HG03060 (cell line): ENCODE results near the gene RPL21.

ENCODE experiments used
- ATAC-seq: cut with Tn5 transposase; IDR thresholded peaks from one replicate; pipeline ENCODE4 v1.9.1; 2021; ENCODE audit warnings: low read depth, moderate number of reproducible peaks; ENCODE audit not compliant: unreplicated experiment

Gene RPL21

DNA sequence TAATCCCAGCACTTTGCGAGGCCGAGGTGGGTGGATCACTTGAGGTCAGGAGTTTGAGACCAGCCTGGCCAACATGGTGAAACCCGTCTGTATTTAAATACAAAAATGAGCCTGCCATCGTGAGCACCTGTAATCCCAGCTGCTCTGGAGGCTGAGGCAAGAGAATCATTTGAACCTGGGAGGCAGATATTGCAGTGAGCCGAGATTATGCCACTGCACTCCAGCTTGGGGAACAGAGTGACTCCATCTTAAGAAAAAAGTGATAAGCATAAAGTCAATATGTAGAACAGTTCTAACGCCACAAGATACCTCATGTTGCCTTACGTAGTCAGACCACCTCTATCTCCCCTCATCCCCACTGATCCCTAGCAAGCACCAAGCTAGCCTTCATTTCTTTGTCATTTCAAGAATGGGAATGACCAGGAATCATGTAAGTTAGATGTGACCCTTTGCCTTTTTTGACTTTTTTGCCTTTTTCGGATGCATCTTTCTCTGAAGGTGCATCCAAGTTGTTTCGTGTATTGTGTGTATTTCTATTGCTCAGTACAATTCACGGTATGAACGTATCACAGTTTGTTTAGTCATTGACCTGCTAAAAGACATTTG is 6.4 kb downstream of the RPL21 start:
- ATAC-seq = no peak

DNA sequence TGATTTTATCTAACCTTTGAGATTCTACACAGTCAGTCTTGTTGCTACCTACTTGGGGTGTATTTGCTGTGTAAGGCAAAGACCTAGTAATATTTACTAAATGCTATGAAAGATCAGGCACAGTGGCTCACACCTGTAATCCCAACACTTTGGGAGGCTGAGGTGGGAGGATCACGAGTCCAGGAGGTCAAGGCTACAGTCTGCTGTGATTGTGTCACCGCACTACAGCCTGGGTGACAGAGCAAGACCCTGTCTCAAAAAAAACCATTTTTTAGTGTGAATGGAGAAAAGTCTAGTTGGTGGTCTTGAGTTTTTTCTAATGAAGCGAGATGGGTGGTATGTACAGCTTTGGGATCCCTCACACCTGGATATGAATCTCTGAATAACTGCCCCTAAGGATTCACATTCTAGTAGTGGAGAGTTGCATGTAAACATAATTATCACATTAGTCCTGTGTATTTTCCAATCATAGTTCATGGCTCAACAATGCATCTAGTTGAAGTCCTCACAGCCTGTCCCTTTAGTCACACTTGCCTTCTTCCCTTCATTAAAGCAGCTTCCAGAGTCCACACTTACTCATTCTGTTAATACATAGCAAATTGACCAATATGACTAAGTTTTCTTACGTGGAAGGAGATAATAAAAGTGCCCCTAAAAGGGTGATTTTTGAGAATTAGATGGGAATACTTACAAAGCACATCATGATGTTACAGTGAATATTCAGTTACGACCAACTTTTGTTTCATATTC is 7.5 kb downstream of the RPL21 start:
- ATAC-seq = no peak

DNA sequence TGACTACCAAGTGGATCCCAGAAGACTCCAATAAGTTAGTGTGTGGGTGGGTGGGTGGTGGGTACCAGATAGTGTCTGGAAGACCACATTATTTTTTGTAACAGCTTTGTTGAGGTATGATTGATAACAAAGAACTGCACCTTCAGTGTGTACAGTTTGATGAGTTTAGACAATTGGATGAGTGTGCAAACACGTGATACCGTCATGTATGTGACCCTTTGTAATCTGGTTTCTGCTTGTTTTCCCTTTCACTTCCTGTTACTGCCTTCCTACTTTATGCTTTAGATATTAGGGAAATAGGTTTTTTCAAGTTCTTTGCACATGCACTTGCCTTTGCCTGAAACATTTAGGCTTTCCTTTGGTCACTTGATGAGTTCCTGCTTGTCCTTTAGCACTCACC is 8.5 kb downstream of the RPL21 start:
- no peak for ATAC-seq

DNA sequence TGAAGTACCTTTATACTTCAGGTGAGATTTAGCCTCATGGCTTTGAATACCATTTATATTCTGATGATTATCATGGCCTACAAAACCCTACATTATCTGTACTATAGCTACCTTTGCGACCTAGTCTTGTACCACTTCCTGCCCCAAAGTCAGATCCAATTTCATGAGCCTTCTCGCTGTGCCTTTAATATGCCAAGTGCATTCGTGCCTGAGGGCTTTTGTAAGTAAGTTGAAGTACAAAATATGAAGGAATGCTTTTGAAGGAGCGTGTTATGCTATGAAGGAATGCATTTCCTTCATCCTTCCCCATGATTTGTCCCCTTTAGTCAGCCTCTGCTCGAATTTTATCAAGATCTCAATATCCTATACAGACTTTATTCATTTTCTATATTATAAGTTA is 10.0 kb downstream of the RPL21 start:
- ATAC-seq = no peak

DNA sequence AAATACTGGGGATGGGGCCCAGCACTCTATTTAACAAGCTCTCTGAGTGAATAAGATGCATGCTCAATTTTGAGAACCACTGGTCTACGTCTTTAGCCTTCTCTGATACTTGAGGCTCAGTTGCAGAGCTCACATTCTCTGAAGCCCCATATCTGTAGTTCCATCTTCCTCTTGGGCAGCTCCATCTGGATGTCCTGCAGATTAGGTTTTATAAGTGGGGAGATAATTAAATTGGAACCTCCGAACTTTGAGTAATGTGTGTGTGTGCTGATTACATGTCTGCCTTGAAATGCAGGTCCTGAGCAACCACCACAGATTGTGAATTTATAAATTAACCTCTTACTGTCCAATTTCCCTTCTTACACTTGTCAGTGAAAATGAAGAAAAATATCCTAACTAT is 12.1 kb downstream of the RPL21 start:
- ATAC-seq = no peak

DNA sequence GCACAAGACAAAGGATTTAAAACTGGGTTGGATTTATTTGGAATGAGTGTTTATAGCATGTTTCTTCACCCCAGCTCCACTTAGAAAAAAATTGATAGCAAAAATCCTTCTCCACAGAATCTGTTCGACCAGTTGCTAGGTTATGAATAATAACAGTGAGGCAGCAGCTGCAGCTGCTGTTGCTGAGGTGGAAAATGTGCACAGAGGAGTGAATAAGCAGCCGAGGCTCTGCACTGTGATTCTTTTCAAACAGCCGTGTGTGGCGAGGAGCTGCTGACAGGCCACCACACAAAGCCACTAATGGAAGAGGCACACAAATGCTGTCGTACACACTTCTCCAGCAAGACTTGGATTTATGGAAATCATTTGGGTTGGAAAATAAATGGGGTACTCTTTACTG is 12.8 kb downstream of the RPL21 start:
- ATAC-seq = no peak

DNA sequence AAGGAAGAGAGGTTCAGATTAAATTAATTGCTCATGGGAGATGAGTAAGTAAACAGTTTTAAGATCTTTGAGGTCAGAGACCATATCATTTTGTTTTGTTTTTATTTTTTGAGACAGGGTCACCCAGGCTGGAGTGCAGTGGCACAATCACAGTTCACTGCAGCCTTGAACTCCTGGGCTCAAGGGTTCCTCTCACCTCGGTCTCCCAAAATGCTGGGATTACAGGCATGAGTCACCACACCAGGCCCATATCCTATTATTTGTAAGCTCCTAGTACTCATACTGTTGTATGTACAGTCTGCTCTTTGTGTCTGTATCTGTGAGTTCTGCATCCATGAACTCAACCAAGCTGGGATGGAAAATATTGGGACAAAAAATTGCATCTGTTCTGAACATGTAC is 13.3 kb downstream of the RPL21 start:
- ATAC-seq = no peak

DNA sequence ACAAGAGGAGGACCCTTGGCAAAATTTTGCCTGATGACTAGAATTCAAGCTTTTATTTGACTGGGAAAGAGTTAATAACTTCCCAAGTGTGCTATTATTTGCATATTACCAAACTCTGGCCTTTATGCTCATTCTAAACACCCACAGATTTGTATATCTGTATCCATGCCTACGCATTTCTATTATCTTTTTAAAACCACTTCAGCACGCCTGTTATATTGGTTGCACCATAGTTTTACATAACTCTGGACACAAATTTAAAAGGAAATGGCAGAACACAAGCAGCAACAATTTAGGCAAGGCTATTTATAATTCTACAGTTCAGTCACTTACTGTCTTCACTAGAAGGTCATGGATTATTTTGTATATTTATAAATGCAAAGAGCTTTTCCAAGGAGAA is 15.6 kb downstream of the RPL21 start:
- no peak for ATAC-seq

DNA sequence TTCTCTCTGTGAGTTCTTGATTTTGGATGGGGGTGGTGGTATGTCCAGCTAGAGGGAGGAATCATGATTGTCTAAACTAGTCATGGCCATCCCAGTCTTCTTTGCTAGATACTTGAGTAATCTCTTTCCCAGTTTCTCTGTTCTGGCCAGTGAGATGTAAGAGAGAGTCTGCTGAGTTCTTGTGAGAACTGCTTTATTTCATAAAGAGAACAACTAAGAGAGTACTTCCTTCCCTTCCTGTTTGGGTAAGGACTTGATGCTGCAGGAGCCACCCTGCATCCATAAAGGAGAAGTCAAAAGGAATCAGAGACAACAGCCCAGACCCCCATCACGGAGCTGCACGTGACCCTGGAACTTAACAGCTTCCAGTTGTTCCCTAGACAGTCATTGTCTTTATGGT is 16.2 kb downstream of the RPL21 start:
- no peak for ATAC-seq

DNA sequence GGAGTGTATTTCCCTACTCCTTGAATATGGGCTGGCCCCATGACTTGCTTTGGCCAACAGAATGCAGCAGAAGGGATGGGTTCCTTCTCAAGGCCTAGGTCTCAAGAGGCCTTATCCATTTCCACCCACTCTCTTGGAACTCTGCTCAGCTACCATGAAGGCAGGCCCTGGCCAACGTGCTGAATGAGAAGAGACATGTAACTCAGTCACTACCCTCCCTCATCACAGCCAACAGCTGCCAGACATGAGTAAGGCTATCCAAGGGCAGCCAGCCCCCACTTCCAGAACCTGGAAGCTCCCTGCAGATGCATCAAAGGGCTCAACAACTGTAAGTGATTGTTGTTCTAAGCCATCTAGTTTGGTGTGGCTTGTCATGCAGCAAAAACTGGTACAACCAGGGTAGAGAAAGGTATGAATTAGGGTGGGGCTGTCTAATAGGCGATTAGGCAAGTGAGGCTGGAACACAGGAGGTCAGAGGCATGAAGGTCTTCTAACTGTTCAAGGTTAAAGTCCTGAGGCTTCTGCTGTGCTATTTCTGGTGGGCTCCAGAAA is 17.8 kb downstream of the RPL21 start:
- ATAC-seq = no peak

DNA sequence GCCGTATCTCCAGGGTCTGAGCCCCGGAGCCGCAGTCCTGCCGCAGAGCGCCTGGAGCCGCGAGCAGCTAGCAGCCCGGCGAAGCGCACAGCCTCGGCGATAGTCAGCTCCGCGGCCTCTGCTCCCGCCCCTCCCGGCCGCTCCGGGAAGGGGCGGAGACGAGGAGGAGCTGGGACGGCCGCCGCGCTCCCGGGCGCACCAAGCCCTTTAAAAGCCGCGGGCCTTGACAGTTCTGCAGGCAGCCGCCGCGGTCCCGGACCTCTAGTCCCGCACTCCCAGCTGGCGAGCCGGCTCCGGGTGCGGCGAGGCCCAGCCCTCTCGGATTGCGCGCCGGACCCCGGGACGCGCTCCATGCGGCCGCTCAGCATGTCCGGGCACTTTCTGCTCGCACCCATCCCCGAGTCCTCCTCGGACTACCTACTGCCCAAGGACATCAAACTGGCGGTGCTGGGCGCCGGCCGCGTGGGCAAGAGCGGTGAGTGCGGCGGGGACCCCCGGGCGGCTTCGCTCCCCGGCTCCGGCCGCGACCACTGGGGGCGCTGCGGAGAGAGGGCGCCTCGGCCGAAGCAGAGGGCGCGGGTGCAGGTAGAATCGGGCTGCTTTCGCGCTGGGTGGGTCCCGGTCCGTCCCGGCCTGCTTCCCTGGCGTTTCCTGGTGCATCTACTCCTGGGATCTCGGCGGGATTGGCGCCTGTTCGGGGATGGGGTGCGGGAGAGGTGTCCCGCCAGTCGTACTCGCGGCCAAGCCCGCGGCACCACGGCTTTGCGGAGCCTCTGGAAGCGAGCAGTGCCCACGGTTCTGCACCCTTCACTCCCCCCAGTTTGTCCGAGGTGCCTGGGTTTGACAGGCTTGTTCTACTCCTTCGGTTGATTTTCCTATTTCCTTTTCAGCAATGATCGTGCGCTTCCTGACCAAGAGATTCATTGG is 19.5 kb downstream of the RPL21 start, which contains the start of gene RASL11A:
Gene RASL11A, plus strand, starts transcription at position 237 of the 927 bp plus-strand sequence. Its CDS starts 115 bp downstream, at position 352.
- no peak for ATAC-seq

DNA sequence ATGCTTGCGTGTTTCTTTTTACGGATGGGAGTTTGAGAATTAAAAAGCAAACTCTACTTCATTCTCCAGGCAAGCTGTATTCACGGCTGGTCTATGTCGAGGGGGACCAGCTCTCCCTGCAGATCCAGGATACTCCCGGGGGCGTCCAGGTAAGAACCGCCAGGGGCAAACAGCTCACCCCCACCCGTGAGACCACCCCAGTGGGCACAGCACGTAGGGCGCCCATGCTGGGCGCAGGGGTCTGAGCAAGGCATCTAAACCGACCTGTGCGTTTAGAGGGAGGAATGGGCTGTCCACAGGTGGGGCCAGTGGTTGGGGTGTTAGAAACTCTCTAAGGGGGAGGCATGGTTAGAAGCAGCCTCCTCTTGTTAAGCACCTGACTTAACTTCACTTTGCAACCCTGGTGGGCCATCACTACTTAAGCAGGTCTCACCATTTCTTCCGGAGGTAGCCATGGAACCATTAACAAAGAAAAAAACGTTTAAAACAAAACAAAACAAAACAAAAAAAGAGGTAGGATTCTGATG is 20.3 kb downstream of the RPL21 start:
- no peak for ATAC-seq

DNA sequence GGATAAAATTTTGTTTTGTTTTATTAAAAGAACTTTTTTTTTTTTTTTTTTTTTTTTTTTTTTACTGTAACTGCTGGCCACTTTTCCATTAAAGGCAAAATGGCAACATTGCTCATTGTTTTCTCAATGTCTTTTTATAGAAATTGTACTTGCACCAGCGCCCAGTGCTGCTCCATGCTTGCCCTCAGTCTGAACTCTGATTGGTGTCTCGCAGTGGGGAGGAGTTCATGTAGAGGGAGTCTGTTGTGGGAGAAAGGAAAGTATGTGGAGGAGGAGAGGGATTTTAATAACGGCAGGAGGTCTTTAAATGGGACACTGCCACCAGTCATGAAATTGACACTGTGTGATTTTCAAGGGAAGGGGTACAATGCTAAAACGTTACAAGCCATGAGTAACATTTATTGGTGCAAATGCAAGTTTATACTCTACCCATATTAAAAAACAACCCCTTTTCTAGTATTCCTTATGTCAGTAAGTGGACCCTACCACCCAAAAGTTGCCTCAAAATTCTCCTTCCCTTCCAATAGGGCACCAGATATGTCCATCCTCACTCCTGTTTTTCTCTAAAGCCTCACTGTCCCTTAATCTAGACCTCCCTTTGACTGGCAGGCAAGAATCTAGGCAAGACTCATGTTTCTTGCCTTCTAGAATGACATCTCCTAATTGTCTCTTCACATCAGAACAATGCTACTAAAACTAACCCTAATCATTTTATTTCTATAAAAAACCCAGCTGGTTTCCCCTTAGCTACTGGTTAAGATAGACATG is 22.5 kb downstream of the RPL21 start:
- ATAC-seq = no peak

DNA sequence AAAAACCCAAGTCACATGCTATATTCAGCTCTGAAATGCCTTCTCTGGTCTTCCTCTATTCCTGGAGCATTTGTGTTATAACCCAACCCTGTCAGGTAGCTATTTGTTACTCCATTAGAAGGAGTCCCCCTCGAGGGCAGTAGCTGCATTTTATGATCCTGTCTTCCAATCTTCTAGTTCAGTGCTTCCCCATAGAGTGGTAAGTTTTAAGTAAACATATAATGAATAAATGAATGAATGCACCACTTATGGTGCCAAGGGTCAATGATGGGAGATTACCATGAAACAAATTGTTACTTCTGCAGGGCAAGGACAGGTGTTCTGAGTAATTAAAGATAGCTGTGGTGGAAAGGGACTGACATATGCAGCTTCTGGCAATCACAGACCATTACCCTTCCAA is 23.3 kb downstream of the RPL21 start:
- no peak for ATAC-seq

DNA sequence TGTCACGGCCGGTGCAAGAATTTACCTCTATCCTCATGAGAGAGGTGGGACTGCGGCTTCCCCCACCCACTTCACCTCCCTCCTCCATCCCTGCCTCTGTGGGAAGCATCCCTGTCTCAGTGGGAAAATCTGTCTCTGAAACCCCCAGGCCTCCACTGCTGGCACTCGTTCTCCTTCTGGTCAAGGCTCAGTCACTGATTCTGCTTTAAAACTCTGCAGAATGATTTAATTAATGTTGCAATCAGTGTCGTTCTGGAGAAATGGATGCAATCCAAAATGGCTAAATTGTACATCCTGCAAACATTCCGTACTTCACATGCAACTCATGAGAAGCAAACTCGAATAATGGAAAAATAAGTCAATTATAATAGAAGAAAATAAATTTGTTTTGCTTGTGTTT is 24.8 kb downstream of the RPL21 start:
- no peak for ATAC-seq

DNA sequence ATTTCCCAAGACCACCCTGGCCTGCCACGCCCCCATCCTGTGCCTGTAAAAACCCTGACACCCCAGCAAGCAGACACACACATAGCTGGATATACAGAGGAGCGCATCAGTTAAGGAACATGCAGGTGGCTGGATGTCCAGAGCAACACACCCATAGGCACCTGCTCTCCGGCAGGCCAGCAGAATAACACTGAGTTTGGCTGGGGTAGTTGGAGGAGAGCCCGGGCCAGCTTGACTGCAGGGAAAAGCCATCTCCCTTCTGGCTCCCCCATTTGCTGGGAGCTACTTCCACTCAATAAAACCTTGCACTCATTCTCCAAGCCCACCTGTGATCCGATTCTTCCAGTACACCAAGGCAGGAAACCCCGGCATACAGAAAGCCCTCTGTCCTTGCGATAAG is 28.1 kb downstream of the RPL21 start:
- ATAC-seq = no peak

DNA sequence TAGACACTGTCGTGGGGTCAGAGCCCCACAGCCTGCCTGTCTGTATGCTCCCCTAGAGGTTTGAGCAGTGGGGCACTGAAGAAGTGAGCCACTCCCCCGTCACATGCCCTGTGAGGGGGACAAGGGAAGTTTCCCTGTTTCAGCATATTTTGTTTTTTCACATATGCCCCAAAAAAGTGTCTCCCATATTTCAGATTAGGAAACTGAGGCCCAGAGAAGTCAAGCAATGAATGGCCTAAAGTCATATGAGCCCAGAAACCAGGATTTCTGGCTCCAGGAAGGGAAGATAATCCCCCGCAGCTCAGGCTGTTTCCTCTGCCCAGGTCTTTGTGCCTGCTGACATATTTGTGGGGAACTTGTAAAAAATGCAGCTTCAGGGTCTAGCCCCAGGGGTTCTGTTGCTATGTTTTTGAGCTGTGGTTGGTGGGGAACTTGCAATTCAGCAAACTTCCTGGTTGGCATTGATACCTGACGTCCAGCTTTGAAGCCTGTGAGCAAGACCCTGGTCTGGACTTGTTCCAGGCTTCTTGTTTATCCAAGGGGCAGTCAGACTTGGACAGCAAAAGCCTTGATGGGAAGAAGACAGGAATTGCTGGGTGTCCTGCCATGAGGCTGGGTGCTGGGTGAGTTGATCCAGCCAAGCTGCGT is 28.8 kb downstream of the RPL21 start:
- no peak for ATAC-seq

DNA sequence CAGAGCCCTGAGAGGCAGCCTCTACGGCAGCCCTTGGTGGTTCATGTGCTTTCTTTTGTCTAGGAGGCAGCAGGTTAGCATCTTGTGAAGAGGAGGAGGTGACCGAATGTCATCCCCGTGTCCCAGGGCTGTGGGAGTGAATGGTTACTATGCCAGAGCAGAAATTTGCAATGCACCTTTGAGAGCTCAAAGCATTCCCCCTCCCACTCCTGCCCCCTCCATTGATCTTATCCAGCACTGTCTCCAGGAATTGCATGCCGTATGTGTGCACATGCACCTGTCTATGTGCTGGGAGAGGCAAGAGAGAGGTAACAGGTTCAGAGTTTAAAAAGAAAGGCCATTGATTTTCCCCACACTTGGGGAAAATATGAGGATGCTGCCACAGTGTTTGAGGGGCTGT is 29.5 kb downstream of the RPL21 start:
- no peak for ATAC-seq

DNA sequence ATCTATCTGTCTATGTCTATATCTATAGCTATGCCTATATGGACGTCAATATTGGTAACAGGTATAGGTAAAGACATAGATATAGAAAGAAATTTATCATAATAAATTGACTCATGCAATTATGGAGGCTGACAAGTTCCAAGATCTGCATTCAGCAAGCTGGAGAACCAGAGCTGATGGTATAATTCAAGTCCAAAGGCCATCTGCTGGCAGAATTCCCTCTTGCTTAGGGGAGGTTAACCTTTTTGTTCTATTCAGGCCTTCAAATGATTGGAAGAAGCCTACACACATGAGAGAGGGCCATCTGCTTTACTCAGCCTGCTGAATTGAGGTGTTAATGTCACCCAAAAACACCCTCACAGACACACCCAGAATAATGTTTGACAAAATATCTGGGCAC is 30.1 kb downstream of the RPL21 start:
- ATAC-seq = no peak
